ENCODE results near the gene CXorf58.

The CXorf58 gene

DNA sequence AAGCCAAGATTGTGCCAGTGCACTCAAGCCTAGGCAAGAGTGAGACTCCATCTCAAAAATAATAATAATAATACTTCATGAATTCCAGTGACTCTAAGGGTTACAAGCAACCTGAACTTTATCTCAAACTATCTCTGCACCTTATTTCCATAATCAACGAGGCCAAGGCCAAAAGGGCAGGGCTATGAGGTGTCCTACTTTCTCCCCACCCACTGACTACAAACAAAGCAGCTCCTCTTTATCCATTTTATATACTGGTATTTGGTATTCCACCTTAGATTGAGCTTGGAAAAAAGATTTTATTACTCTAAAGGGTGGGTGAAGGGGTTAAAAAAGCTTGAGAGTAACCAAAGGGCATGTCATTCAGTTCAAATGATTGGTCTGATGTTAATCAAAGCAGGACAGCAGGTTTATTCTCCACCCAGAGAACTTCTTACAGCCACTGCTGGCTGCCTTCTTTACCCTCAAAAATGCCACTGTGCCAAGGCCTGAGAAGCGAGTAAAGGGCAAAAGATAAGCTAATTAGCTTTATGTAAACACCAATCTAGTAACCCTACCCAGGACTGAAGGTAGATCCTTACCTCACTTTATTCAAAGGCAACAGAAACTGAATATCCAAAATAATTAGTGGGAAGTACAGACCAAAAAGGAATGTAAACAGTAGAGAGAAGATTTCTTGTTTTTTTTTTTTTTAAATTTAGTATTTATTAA is 28.3 kb upstream of the CXorf58 start:
- TF ChIP-seq, protein P1, sequence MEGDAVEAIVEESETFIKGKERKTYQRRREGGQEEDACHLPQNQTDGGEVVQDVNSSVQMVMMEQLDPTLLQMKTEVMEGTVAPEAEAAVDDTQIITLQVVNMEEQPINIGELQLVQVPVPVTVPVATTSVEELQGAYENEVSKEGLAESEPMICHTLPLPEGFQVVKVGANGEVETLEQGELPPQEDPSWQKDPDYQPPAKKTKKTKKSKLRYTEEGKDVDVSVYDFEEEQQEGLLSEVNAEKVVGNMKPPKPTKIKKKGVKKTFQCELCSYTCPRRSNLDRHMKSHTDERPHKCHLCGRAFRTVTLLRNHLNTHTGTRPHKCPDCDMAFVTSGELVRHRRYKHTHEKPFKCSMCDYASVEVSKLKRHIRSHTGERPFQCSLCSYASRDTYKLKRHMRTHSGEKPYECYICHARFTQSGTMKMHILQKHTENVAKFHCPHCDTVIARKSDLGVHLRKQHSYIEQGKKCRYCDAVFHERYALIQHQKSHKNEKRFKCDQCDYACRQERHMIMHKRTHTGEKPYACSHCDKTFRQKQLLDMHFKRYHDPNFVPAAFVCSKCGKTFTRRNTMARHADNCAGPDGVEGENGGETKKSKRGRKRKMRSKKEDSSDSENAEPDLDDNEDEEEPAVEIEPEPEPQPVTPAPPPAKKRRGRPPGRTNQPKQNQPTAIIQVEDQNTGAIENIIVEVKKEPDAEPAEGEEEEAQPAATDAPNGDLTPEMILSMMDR (IDR thresholded peaks at IDR 0.05; ENCODE audit: extremely low read depth, missing control alignments) = no peak
- no peak for DNase-seq (ENCODE audit: low spot score)

GRCh38 chrX:23883737-23884354 is 24.0 kb upstream of the CXorf58 start:
- TF ChIP-seq, protein P1 (IDR thresholded peaks at IDR 0.05; ENCODE audit: extremely low read depth, missing control alignments) = no peak
- no peak for DNase-seq (ENCODE audit: low spot score)

DNA sequence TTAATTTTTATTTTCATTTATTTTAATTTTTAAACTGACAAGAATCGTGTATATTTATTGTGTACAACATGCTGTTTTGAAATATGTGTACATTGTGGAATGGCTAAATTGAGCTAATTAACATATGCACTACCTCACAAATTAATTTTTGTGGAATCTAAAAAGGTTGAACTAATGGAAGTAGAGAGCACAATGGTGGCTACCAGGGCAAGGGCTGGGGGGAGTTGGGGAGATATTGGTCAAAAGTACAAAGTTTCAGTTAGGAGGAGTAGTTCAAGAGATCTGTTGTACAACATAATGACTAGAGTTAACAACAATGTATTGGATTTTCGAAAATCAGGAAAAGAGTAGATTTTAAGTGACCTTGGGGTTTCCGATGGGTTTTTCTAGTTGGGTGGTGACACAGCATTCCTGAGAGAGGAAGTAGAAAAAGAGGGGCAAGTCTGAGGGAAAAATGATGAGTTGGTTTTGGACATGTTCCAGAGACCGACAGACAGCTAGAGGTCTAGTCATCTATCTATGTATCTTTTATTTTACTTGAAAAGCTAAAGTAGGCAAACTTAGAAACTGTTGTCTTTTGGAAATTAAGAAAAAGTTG is 23.3 kb upstream of the CXorf58 start:
- TF ChIP-seq, protein P1 (IDR thresholded peaks at IDR 0.05; ENCODE audit: extremely low read depth, missing control alignments) = no peak
- no peak for DNase-seq (ENCODE audit: low spot score)

- no peak for DNase-seq (ENCODE audit: low spot score)
- TF ChIP-seq, protein P1 (IDR thresholded peaks at IDR 0.05; ENCODE audit: extremely low read depth, missing control alignments) = no peak
Measured at GRCh38 chrX:23885803-23886202, 22.0 kb upstream of the CXorf58 start.

DNA sequence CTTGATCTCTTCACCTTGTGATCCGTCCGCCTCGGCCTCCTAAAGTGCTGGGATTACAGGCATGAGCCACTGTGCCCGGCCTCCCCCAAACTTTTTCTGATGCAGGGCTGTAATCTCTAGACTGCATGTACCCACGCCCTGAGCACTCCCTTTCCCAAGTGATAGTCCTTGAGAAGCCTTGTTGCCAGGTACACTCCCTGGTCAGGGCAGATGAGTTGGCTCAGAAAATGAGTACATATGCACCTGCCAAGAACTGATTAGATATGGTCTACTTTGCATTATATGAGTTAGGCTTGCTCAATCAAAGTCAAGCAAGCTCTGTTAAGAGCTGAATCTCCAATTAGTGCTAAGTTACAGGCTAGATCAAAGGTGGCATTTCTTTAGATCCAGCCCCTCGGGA is 20.4 kb upstream of the CXorf58 start:
- TF ChIP-seq, protein P1 (IDR thresholded peaks at IDR 0.05; ENCODE audit: extremely low read depth, missing control alignments) = no peak
- no peak for DNase-seq (ENCODE audit: low spot score)

- DNase-seq (ENCODE audit: low spot score) = no peak
- TF ChIP-seq, protein P1 (IDR thresholded peaks at IDR 0.05; ENCODE audit: extremely low read depth, missing control alignments) = no peak
Measured at GRCh38 chrX:23887918-23888317, 19.9 kb upstream of the CXorf58 start.

DNA sequence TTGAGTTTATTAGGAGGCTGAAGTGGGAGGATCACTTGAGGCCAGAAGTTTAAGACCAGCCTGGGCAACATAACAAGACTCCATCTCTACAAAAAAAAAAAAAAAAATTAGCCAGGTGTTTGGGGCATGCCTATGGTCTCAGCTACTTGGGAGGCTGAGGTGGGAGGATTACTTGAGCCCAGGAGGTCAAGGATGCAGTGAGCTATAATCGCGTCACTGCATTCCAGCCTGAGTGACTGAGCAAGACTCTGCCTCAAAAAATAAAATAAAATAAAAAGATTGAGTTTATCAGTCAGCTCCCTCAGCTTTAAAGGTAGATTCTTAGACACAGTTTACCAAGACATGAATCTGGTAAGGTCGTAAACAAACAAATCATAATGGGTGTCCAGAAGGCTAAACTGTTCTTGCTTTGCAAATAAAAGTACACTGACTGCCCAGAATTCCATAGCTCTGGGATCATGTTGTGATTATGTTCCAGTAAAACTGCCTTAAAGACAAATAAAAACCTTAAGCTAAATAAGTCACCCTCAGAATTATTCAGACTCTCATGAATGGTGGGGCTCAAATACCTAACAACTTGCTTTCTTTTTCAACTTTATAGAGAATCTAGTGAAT is 18.8 kb upstream of the CXorf58 start:
- no peak for DNase-seq (ENCODE audit: low spot score)
- TF ChIP-seq, protein P1 (IDR thresholded peaks at IDR 0.05; ENCODE audit: extremely low read depth, missing control alignments) = no peak
